ENCODE measurements around the gene NEURL1.

NEURL1 gene

GRCh38 chr10:103612462-103613365 is 119.2 kb downstream of the NEURL1 start:
- Histone ChIP-seq H3K27me3 (ENCODE audit: insufficient read depth, low read length) (no peaks in the 10 kb centered on the region), H3K4me3 (ENCODE audit: low read length) (no peak overlapping the region), H3K9me3 (ENCODE audit: insufficient read depth, low read depth, low read length) (no peaks in the 10 kb centered on the region), H3K4me1 (ENCODE audit: insufficient read depth, low read length) (no peaks in the 10 kb centered on the region; the same call in 1 of the 2 replicates), H3K36me3 (ENCODE audit: insufficient read depth, low read depth, low read length) (no peaks in the 10 kb centered on the region), H3K27ac (ENCODE audit: low read length) (no peak overlapping the region), H3K9ac (ENCODE audit: low read depth, low read length) (no peak overlapping the region)

GRCh38 chr10:103613616-103614015 is 120.1 kb downstream of the NEURL1 start:
- Histone ChIP-seq H3K36me3 (ENCODE audit: insufficient read depth, low read depth, low read length) (no peaks in the 10 kb centered on the region), H3K4me3 (ENCODE audit: low read length) (no peak overlapping the region), H3K4me1 (ENCODE audit: insufficient read depth, low read length) (no peaks in the 10 kb centered on the region; the same call in 1 of the 2 replicates), H3K9ac (ENCODE audit: low read depth, low read length) (no peak overlapping the region), H3K27me3 (ENCODE audit: insufficient read depth, low read length) (no peaks in the 10 kb centered on the region), H3K9me3 (ENCODE audit: insufficient read depth, low read depth, low read length) (no peaks in the 10 kb centered on the region), H3K27ac (ENCODE audit: low read length) (no peak overlapping the region)

- Histone ChIP-seq H3K4me3 (ENCODE audit: low read length) (no peak overlapping the region), H3K9ac (ENCODE audit: low read depth, low read length) (no peak overlapping the region), H3K4me1 (ENCODE audit: insufficient read depth, low read length) (no peaks in the 10 kb centered on the region; the same call in 1 of the 2 replicates), H3K27me3 (ENCODE audit: insufficient read depth, low read length) (no peaks in the 10 kb centered on the region), H3K9me3 (ENCODE audit: insufficient read depth, low read depth, low read length) (no peaks in the 10 kb centered on the region), H3K27ac (ENCODE audit: low read length) (no peak overlapping the region), H3K36me3 (ENCODE audit: insufficient read depth, low read depth, low read length) (no peaks in the 10 kb centered on the region)
These were observed 121.0 kb downstream of the NEURL1 start for GRCh38 chr10:103614306-103615158.

GRCh38 chr10:103616705-103617601 is 123.4 kb downstream of the NEURL1 start:
- H3K4me3 ChIP-seq (ENCODE audit: low read length) = no peak overlapping the region
- peaks cover 7% of the 10 kb centered on the region; the same call in 1 of the 2 replicates for H3K36me3 ChIP-seq (ENCODE audit: insufficient read depth, low read depth, low read length)
- no peaks in the 10 kb centered on the region; the same call in 1 of the 2 replicates for H3K4me1 ChIP-seq (ENCODE audit: insufficient read depth, low read length)
- no peak overlapping the region for H3K9ac ChIP-seq (ENCODE audit: low read depth, low read length)
- no peak overlapping the region for H3K27ac ChIP-seq (ENCODE audit: low read length)
- H3K27me3 ChIP-seq (ENCODE audit: insufficient read depth, low read length) = no peaks in the 10 kb centered on the region
- H3K9me3 ChIP-seq (ENCODE audit: insufficient read depth, low read depth, low read length) = no peaks in the 10 kb centered on the region

GRCh38 chr10:103617602-103618385 is 124.3 kb downstream of the NEURL1 start:
- Histone ChIP-seq H3K27me3 (ENCODE audit: insufficient read depth, low read length) (no peaks in the 10 kb centered on the region), H3K4me1 (ENCODE audit: insufficient read depth, low read length) (no peaks in the 10 kb centered on the region; the same call in 1 of the 2 replicates), H3K27ac (ENCODE audit: low read length) (no peak overlapping the region), H3K36me3 (ENCODE audit: insufficient read depth, low read depth, low read length) (peaks cover 7% of the 10 kb centered on the region; the same call in 1 of the 2 replicates), H3K9ac (ENCODE audit: low read depth, low read length) (no peak overlapping the region), H3K4me3 (ENCODE audit: low read length) (no peak overlapping the region), H3K9me3 (ENCODE audit: insufficient read depth, low read depth, low read length) (no peaks in the 10 kb centered on the region)

GRCh38 chr10:103618575-103619423 is 125.3 kb downstream of the NEURL1 start:
- no peak overlapping the region for H3K27ac ChIP-seq (ENCODE audit: low read length)
- no peak overlapping the region for H3K4me3 ChIP-seq (ENCODE audit: low read length)
- no peak overlapping the region for H3K9ac ChIP-seq (ENCODE audit: low read depth, low read length)
- H3K36me3 ChIP-seq (ENCODE audit: insufficient read depth, low read depth, low read length) = peaks cover 7% of the 10 kb centered on the region; the same call in 1 of the 2 replicates
- no peaks in the 10 kb centered on the region; the same call in 1 of the 2 replicates for H3K4me1 ChIP-seq (ENCODE audit: insufficient read depth, low read length)
- no peaks in the 10 kb centered on the region for H3K27me3 ChIP-seq (ENCODE audit: insufficient read depth, low read length)
- no peaks in the 10 kb centered on the region for H3K9me3 ChIP-seq (ENCODE audit: insufficient read depth, low read depth, low read length)

GRCh38 chr10:103619424-103620351 is 126.2 kb downstream of the NEURL1 start:
- no peak overlapping the region for H3K4me3 ChIP-seq (ENCODE audit: low read length)
- H3K36me3 ChIP-seq (ENCODE audit: insufficient read depth, low read depth, low read length) = peaks cover 7% of the 10 kb centered on the region; the same call in 1 of the 2 replicates
- H3K9me3 ChIP-seq (ENCODE audit: insufficient read depth, low read depth, low read length) = no peaks in the 10 kb centered on the region
- H3K27ac ChIP-seq (ENCODE audit: low read length) = no peak overlapping the region
- H3K9ac ChIP-seq (ENCODE audit: low read depth, low read length) = no peak overlapping the region
- H3K4me1 ChIP-seq (ENCODE audit: insufficient read depth, low read length) = no peaks in the 10 kb centered on the region; the same call in 1 of the 2 replicates
- H3K27me3 ChIP-seq (ENCODE audit: insufficient read depth, low read length) = no peaks in the 10 kb centered on the region

GRCh38 chr10:103620352-103620740 is 126.8 kb downstream of the NEURL1 start:
- H3K27ac ChIP-seq (ENCODE audit: low read length) = no peak overlapping the region
- H3K9ac ChIP-seq (ENCODE audit: low read depth, low read length) = no peak overlapping the region
- no peak overlapping the region for H3K4me3 ChIP-seq (ENCODE audit: low read length)
- no peaks in the 10 kb centered on the region for H3K9me3 ChIP-seq (ENCODE audit: insufficient read depth, low read depth, low read length)
- H3K36me3 ChIP-seq (ENCODE audit: insufficient read depth, low read depth, low read length) = peaks cover 7% of the 10 kb centered on the region; the same call in 1 of the 2 replicates
- no peaks in the 10 kb centered on the region for H3K27me3 ChIP-seq (ENCODE audit: insufficient read depth, low read length)
- H3K4me1 ChIP-seq (ENCODE audit: insufficient read depth, low read length) = no peaks in the 10 kb centered on the region; the same call in 1 of the 2 replicates
